Activated CD4-positive, alpha-beta T cell treated with anti-CD3 and anti-CD28 coated beads for 24 hours (primary cell): Measurements from ENCODE around the gene TMEM19.

Experiments used
- DNase-seq, 2 donors: peaks; one replicate each; pipeline ENCODE4 v3.0.0-alpha.2; 2020; ENCODE audit warnings: low read depth in 2 of 2

TMEM19 gene

GRCh38 chr12:71718611-71719010 lies 32.7 kb downstream of the TMEM19 start:
- DNase-seq: no peak

- no peak for DNase-seq
These were observed 33.9 kb downstream of the TMEM19 start for GRCh38 chr12:71719647-71720370.

GRCh38 chr12:71721783-71722505 lies 36.1 kb downstream of the TMEM19 start:
- DNase-seq: no peak

- DNase-seq: no peak
These were observed 39.1 kb downstream of the TMEM19 start for GRCh38 chr12:71725011-71725410.

- DNase-seq: no peak
These were observed 40.7 kb downstream of the TMEM19 start for GRCh38 chr12:71726548-71726947.

- no peak for DNase-seq
These were observed 42.1 kb downstream of the TMEM19 start for GRCh38 chr12:71727958-71728357.

GRCh38 chr12:71730936-71731335 lies 45.1 kb downstream of the TMEM19 start:
- no peak for DNase-seq

- no peak for DNase-seq
These were observed 45.8 kb downstream of the TMEM19 start for GRCh38 chr12:71731439-71732356.

GRCh38 chr12:71732357-71732712 lies 46.5 kb downstream of the TMEM19 start:
- DNase-seq: no peak

GRCh38 chr12:71737197-71737596 lies 51.3 kb downstream of the TMEM19 start:
- DNase-seq: no peak

GRCh38 chr12:71742998-71743397 lies 57.1 kb downstream of the TMEM19 start:
- no peak for DNase-seq

- no peak for DNase-seq
These were observed 58.8 kb downstream of the TMEM19 start for GRCh38 chr12:71744522-71745300.

GRCh38 chr12:71746974-71747611 lies 61.2 kb downstream of the TMEM19 start:
- peak in 1 of 2 donors; percentile 31 for DNase-seq

- no peak for DNase-seq
These were observed 62.4 kb downstream of the TMEM19 start for GRCh38 chr12:71748081-71748850.

GRCh38 chr12:71749666-71750065 lies 63.8 kb downstream of the TMEM19 start:
- no peak for DNase-seq

GRCh38 chr12:71752891-71753290 lies 67.0 kb downstream of the TMEM19 start:
- no peak for DNase-seq
